ENCODE data around the gene TMEM131L.

TMEM131L gene

GRCh38 chr4:153589703-153590595 is 123.8 kb downstream of the TMEM131L start:
- DNase-seq, result no peak

- DNase-seq, result no peak
These were observed 125.3 kb downstream of the TMEM131L start for GRCh38 chr4:153591441-153591840.

- no peak for DNase-seq
These were observed 125.9 kb downstream of the TMEM131L start for GRCh38 chr4:153592064-153592463.

GRCh38 chr4:153593161-153593560 is 127.0 kb downstream of the TMEM131L start:
- no peak for DNase-seq

GRCh38 chr4:153594210-153594609 is 128.1 kb downstream of the TMEM131L start:
- DNase-seq, result peak; percentile 21

- no peak for DNase-seq
These were observed 129.9 kb downstream of the TMEM131L start for GRCh38 chr4:153595894-153596601.

- no peak for DNase-seq
These were observed 136.6 kb downstream of the TMEM131L start for GRCh38 chr4:153602758-153603157.

GRCh38 chr4:153603258-153603657 is 137.1 kb downstream of the TMEM131L start:
- DNase-seq, result no peak

- no peak for DNase-seq
These were observed 137.7 kb downstream of the TMEM131L start for GRCh38 chr4:153603835-153604234.

GRCh38 chr4:153609070-153609469 is 142.9 kb downstream of the TMEM131L start:
- DNase-seq, result peak; percentile 11

- no peak for DNase-seq
These were observed 144.6 kb downstream of the TMEM131L start for GRCh38 chr4:153610623-153611376.

GRCh38 chr4:153611679-153612078 is 145.5 kb downstream of the TMEM131L start:
- DNase-seq, result no peak

- DNase-seq, result no peak
These were observed 146.7 kb downstream of the TMEM131L start for GRCh38 chr4:153612878-153613277.

GRCh38 chr4:153616006-153616555 is 149.9 kb downstream of the TMEM131L start:
- DNase-seq, result no peak

- no peak for DNase-seq
These were observed 152.7 kb downstream of the TMEM131L start for GRCh38 chr4:153618833-153619232.

- no peak for DNase-seq
These were observed 153.7 kb downstream of the TMEM131L start for GRCh38 chr4:153619811-153620210.

- no peak for DNase-seq
These were observed 154.2 kb downstream of the TMEM131L start for GRCh38 chr4:153620352-153620751.

- DNase-seq, result no peak
These were observed 155.9 kb downstream of the TMEM131L start for GRCh38 chr4:153622093-153622492.

GRCh38 chr4:153622778-153623240 is 156.6 kb downstream of the TMEM131L start:
- DNase-seq, result no peak

GRCh38 chr4:153623491-153623890 is 157.3 kb downstream of the TMEM131L start:
- no peak for DNase-seq

- DNase-seq, result no peak
These were observed 162.7 kb downstream of the TMEM131L start for GRCh38 chr4:153628796-153629315.

- DNase-seq, result no peak
These were observed 163.6 kb downstream of the TMEM131L start for GRCh38 chr4:153629776-153630175.
